ENCODE results near the gene SMOC1.

Gene SMOC1

GRCh38 chr14:70077720-70078119 lies 198.5 kb downstream of the SMOC1 start:
- no peak for DNase-seq (ENCODE audit: low spot score)
- no peak for TF ChIP-seq CTCF (conservative IDR thresholded peaks at IDR 0.05; ENCODE audit: low read depth)
- POLR2A ChIA-PET (ENCODE audit: low non-redundant PET) = no interaction called here
- H3K27ac ChIP-seq = no peak overlapping the region
- CTCF ChIA-PET = no interaction called here

- CTCF ChIA-PET = no interaction called here
- POLR2A ChIA-PET (ENCODE audit: low non-redundant PET) = no interaction called here
- no peak for TF ChIP-seq CTCF (conservative IDR thresholded peaks at IDR 0.05; ENCODE audit: low read depth)
- DNase-seq (ENCODE audit: low spot score) = no peak
- H3K27ac ChIP-seq = no peak overlapping the region
Measured at GRCh38 chr14:70078329-70078728, 199.1 kb downstream of the SMOC1 start.

GRCh38 chr14:70080076-70080475 lies 200.9 kb downstream of the SMOC1 start:
- H3K27ac ChIP-seq = no peak overlapping the region
- no peak for TF ChIP-seq CTCF (conservative IDR thresholded peaks at IDR 0.05; ENCODE audit: low read depth)
- POLR2A ChIA-PET (ENCODE audit: low non-redundant PET) = no interaction called here
- CTCF ChIA-PET = interaction anchor here (0.6 kb wide), 1 partner anchor 42 kb away, joined by 3 read pairs; no protein-coding TSS in a partner anchor
- DNase-seq (ENCODE audit: low spot score) = no peak

All from RWPE1 (cell line).